ENCODE measurements around the gene MRPL34.
"Not testable (repeated sequence)": the region's sequence is repeated elsewhere in the genome, so short reads cannot be mapped to it uniquely, and the experiment has no call there.

The MRPL34 gene

DNA sequence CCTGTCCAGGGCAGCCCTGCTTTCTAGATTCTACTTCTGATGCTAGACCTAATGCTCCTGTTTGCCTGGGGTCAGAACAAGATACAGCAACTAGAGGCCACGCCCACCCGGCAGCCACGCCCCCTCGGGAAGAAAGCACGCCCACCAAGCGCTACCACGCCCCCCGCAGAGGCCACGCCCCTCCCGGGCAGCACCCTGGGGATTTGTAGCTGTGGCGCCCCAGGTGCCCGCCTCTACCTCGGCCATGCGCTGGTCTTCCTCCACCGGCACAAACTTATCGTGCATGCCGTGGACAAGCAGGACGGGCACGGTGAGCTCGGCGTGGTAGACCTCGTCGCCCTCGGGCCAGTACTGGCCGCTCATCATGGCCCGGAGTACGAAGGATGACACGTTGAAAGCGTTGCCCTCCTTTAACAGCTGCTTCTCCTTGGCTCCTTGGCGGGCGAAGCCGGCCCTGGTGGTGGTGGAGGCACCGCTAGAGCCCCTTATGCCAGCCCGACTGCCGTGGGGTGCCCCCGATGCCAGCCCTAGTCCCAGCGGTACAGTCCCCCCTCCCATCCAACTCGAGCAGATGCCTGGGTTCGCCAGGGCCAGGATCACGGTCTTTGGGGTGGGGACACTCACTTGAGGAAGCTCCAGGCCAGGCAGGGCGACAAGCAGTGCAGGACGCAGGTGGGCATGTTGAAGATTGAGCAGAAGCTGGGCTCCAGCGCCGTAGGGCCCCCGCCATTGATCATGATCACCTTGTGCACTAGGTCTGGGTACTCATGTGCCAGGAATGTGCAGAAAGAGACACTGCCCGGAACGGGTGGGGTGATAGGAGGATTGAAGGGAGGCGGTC, 11.4 kb upstream of the MRPL34 start:
- peaks cover 5% of the 10 kb centered on the region; the same call in 1 of the 2 replicates for H3K4me1 ChIP-seq (ENCODE audit: low read length)
- H3K27me3 ChIP-seq (ENCODE audit: low read depth, low read length) = no peaks in the 10 kb centered on the region
- no peaks in the 10 kb centered on the region for H4K20me1 ChIP-seq (ENCODE audit: insufficient read depth, low read length)
- no peak for TF ChIP-seq EZH2phosphoT487 (IDR thresholded peaks at IDR 0.05; ENCODE audit: low read depth)
- TF ChIP-seq, protein P1, sequence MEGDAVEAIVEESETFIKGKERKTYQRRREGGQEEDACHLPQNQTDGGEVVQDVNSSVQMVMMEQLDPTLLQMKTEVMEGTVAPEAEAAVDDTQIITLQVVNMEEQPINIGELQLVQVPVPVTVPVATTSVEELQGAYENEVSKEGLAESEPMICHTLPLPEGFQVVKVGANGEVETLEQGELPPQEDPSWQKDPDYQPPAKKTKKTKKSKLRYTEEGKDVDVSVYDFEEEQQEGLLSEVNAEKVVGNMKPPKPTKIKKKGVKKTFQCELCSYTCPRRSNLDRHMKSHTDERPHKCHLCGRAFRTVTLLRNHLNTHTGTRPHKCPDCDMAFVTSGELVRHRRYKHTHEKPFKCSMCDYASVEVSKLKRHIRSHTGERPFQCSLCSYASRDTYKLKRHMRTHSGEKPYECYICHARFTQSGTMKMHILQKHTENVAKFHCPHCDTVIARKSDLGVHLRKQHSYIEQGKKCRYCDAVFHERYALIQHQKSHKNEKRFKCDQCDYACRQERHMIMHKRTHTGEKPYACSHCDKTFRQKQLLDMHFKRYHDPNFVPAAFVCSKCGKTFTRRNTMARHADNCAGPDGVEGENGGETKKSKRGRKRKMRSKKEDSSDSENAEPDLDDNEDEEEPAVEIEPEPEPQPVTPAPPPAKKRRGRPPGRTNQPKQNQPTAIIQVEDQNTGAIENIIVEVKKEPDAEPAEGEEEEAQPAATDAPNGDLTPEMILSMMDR (IDR thresholded peaks at IDR 0.05; ENCODE audit: low read depth, low read length) = no peak
- no peak overlapping the region for H3K27ac ChIP-seq (ENCODE audit: low read length)
- H3K36me3 ChIP-seq (replicated peaks; ENCODE audit: low read depth, low read length) = peaks cover 21% of the 10 kb centered on the region
- H2AFZ ChIP-seq (ENCODE audit: low read depth, low read length) = no peak overlapping the region
- no peak overlapping the region for H3K4me2 ChIP-seq (ENCODE audit: low read length)
- H3K4me3 ChIP-seq (ENCODE audit: low read length) = no peak overlapping the region
- H3K79me2 ChIP-seq (ENCODE audit: low read length) = no peaks in the 10 kb centered on the region
- H3K9ac ChIP-seq (ENCODE audit: low read length) = no peak overlapping the region
- H3K9me3 ChIP-seq (ENCODE audit: insufficient read depth, low read length) = peaks cover 4% of the 10 kb centered on the region; the same call in 1 of the 2 replicates

- not testable (repeated sequence) for H3K9me3 ChIP-seq (ENCODE audit: insufficient read depth, low read length); H3K9ac ChIP-seq (ENCODE audit: low read length); H4K20me1 ChIP-seq (ENCODE audit: insufficient read depth, low read length); H3K4me3 ChIP-seq (ENCODE audit: low read length); H3K27me3 ChIP-seq (ENCODE audit: low read depth, low read length); H3K4me2 ChIP-seq (ENCODE audit: low read length); H3K4me1 ChIP-seq (ENCODE audit: low read length); H3K79me2 ChIP-seq (ENCODE audit: low read length); H2AFZ ChIP-seq (ENCODE audit: low read depth, low read length); H3K27ac ChIP-seq (ENCODE audit: low read length)
- peaks cover 21% of the 10 kb centered on the region for H3K36me3 ChIP-seq (replicated peaks; ENCODE audit: low read depth, low read length)
These were observed 10.1 kb upstream of the MRPL34 start for GRCh38 chr19:17295551-17295950.

DNA sequence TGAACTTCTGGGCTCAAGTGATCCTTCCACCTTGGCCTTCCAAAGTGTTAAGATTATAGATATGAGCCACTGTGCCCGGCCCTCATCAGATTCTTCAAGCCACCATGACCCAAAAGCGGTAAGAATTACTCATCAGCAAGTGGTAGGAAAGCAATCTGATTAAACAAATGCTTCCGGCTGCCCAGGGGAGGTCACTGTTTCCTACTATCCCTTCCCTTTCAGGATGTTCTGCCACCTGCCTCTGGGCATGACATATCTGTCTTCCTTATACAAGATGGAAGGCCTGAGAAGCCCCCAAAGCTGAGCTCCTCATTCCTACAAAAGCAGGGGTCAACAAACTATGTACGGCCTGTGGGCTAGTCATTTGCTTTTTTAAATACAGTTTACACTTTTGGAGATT, 9.4 kb upstream of the MRPL34 start:
- Histone ChIP-seq H2AFZ (ENCODE audit: low read depth, low read length) (no peak overlapping the region), H3K9ac (ENCODE audit: low read length) (no peak overlapping the region), H3K36me3 (replicated peaks; ENCODE audit: low read depth, low read length) (peaks cover 21% of the 10 kb centered on the region), H3K4me2 (ENCODE audit: low read length) (no peak overlapping the region), H3K27ac (ENCODE audit: low read length) (no peak overlapping the region), H3K4me3 (ENCODE audit: low read length) (no peak overlapping the region), H4K20me1 (ENCODE audit: insufficient read depth, low read length) (no peaks in the 10 kb centered on the region), H3K27me3 (ENCODE audit: low read depth, low read length) (no peaks in the 10 kb centered on the region), H3K4me1 (ENCODE audit: low read length) (peaks cover 5% of the 10 kb centered on the region; the same call in 1 of the 2 replicates), H3K79me2 (ENCODE audit: low read length) (no peaks in the 10 kb centered on the region), H3K9me3 (ENCODE audit: insufficient read depth, low read length) (peaks cover 4% of the 10 kb centered on the region; the same call in 1 of the 2 replicates)
- no peak for TF ChIP-seq EZH2phosphoT487 (IDR thresholded peaks at IDR 0.05; ENCODE audit: low read depth)
- TF ChIP-seq, protein P1 (IDR thresholded peaks at IDR 0.05; ENCODE audit: low read depth, low read length) = no peak

GRCh38 chr19:17296976-17297375, 8.7 kb upstream of the MRPL34 start:
- Histone ChIP-seq H3K4me2 (ENCODE audit: low read length) (no peak overlapping the region), H3K9me3 (ENCODE audit: insufficient read depth, low read length) (peaks cover 4% of the 10 kb centered on the region; the same call in 1 of the 2 replicates), H3K79me2 (ENCODE audit: low read length) (no peaks in the 10 kb centered on the region), H3K27ac (ENCODE audit: low read length) (no peak overlapping the region), H3K9ac (ENCODE audit: low read length) (no peak overlapping the region), H3K4me1 (ENCODE audit: low read length) (peaks cover under 1% of the 10 kb centered on the region; the same call in 1 of the 2 replicates), H4K20me1 (ENCODE audit: insufficient read depth, low read length) (no peaks in the 10 kb centered on the region), H3K36me3 (replicated peaks; ENCODE audit: low read depth, low read length) (peaks cover 21% of the 10 kb centered on the region), H3K27me3 (ENCODE audit: low read depth, low read length) (no peaks in the 10 kb centered on the region), H3K4me3 (ENCODE audit: low read length) (no peak overlapping the region), H2AFZ (ENCODE audit: low read depth, low read length) (no peak overlapping the region)
- TF ChIP-seq, protein P1 (IDR thresholded peaks at IDR 0.05; ENCODE audit: low read depth, low read length) = no peak
- no peak for TF ChIP-seq EZH2phosphoT487 (IDR thresholded peaks at IDR 0.05; ENCODE audit: low read depth)
